LoVo (cell line): Measurements from ENCODE around the gene JCHAIN.

Experiments
- DNase-seq: peaks from one replicate; pipeline ENCODE4 v3.0.0-alpha.2; 2016; ENCODE audit warnings: low spot score

The JCHAIN gene

GRCh38 chr4:70640192-70640591, 26.1 kb downstream of the JCHAIN start:
- no peak for DNase-seq

DNA sequence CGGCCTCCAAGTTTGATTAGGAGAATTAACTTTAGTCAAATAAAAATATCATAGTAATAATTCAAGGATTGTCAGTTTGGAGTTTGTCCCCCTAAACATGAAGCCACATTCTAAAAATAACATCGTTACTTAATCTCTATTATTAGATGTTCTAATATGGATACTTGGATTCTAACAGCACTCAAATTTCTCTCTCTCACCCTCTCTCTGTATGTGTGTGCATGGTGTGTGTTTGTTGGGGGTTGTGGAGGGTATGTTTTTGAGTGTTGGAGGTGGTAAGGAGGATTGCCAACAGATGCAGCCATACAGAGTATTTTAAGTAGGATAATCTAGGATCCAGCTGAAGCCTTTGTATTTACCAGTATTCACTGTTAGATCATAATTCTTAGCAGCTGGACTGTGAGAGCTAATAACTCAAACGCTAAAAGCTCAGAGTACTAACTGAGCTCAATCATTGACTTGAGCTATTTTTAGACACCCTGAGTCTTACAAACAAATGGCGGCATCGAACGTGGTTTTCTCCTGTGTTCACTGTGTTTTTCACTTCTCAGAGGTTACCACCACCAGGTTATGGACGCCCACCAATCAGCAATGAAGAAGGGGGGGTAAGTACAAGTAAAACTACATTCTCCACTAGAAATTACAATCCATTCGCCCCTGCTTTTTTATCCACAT, 28.9 kb downstream of the JCHAIN start:
- DNase-seq = no peak

DNA sequence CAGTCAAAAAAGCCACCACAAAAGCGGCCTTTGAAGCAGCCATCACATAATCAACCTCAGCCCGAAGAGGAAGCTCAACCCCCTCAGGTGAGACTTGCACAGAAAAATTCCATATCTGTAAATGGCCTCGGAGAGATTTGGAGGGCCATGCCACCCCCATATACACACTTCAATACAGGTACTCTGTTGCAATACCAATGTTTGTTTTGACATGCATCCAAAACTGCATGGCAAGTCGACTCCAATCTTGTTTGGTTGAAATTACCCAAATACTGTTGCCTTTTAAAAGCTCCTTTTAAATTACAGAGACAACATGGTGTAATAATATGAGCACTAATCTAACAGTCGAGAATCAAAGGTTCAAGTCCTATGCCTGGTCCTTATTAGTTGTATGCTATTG, 31.8 kb downstream of the JCHAIN start:
- DNase-seq = no peak

GRCh38 chr4:70632028-70632427, 34.3 kb downstream of the JCHAIN start:
- peak; percentile 40 for DNase-seq

GRCh38 chr4:70630162-70630561, 36.1 kb downstream of the JCHAIN start:
- no peak for DNase-seq

- no peak for DNase-seq
These were observed 36.7 kb downstream of the JCHAIN start for GRCh38 chr4:70629469-70630090.

DNA sequence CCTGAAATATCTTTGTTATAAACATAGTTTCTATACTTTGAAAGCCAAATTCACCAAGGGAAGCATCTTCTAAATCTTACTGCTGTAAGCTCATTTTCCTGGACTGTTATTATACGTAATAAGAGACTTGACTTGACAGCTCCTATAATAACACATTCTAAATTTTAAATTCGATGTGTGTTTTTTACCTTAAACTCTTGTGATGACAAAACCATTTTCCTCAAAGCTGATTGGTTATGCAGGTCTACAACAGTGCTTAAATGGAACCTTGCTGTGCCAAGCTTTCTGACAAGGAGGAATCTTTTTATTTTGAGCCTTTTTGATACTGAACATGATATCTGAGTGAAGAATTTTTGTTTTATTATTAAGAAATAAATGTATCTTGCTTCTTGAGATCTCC, 37.9 kb downstream of the JCHAIN start, which contains the start of gene ENAM:
TSS of gene ENAM (plus strand) at position 301 of the 400 bp plus-strand sequence. CDS start 757 bp downstream, outside the sequence.
- no peak for DNase-seq

GRCh38 chr4:70627620-70628019, 38.7 kb downstream of the JCHAIN start:
- DNase-seq = no peak

GRCh38 chr4:70624226-70624793, 42.0 kb downstream of the JCHAIN start:
- DNase-seq = no peak

GRCh38 chr4:70623323-70623722, 43.0 kb downstream of the JCHAIN start:
- no peak for DNase-seq

- DNase-seq = no peak
These were observed 46.5 kb downstream of the JCHAIN start for GRCh38 chr4:70619778-70620177.

DNA sequence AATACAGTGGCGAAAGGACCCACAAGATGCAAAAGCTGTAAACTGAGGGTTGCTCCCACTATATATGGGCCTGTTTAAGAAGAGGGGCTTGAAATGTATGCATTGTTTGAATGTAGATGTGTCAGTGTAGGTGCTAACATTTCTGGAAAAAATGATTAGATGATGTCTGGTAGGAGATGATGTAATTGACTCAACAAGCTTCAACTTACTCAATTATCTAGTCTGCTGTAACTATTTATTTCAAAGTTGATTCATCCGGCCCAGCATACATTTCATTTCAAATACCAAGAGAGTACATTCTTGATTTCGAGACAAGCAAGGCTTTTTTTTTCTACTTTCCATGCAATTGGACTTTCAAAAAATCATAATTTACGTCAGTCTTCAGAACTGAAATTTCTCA, 47.0 kb downstream of the JCHAIN start:
- DNase-seq = no peak

GRCh38 chr4:70614184-70614555, 52.1 kb downstream of the JCHAIN start:
- DNase-seq = no peak

- no peak for DNase-seq
These were observed 52.8 kb downstream of the JCHAIN start for GRCh38 chr4:70613306-70614183.

GRCh38 chr4:70608324-70608723, 58.0 kb downstream of the JCHAIN start:
- DNase-seq = no peak

- no peak for DNase-seq
These were observed 58.9 kb downstream of the JCHAIN start for GRCh38 chr4:70607334-70607853.

DNA sequence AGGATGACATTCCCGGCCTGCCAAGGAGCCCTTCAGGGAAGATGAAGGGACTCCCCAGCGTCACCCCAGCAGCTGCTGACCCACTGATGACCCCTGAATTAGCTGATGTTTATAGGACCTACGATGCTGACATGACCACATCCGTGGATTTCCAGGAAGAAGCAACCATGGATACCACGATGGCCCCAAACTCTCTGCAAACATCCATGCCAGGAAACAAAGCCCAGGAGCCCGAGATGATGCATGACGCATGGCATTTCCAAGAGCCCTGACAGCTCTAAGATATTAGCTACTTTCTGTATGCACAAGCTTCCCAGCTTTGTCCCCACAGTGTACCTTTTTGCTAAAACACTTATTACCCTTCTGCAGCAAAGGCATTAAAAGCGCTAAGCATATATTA, 59.8 kb downstream of the JCHAIN start:
- DNase-seq = no peak
